H7 (cell line): ENCODE measurements around the gene JAG1. TPM values are rescaled to one million over a fixed set of nuclear protein-coding genes. Genes with fewer than 3 reads are reported as not detected.
A peak's percentile ranks its signal among the peaks of the same experiment; 100 is the strongest.

Experiments
- DNase-seq: peaks from one replicate; pipeline ENCODE4 v3.0.0; 2012
- H3K27me3 ChIP-seq: 2 replicates; pipeline ENCODE4 v1.6.0; 2011; ENCODE audit warnings: mild to moderate bottlenecking, low read length; ENCODE audit not compliant: control insufficient read depth, insufficient read depth
- H3K36me3 ChIP-seq: replicated peaks from 2 replicates; pipeline ENCODE4 v1.5.1; 2011; ENCODE audit warnings: low read length; ENCODE audit not compliant: control insufficient read depth, insufficient read depth
- H3K4me3 ChIP-seq: 2 replicates; pipeline ENCODE4 v1.5.1; 2011; ENCODE audit warnings: low read depth, mild to moderate bottlenecking, control low read depth, low read length, moderate library complexity; ENCODE audit not compliant: insufficient read depth
- total RNA-seq: library from RNA; depleted of rRNA; stranded (reverse); fragments of >200 nt; shearing (Covaris generic); gene quantifications from 2 replicates; pipeline ENCODE4 v1.2.3, GENCODE V29; 2014

JAG1 gene
- total RNA-seq, 1 experiment from 2014 or later: 21.9 TPM

DNA sequence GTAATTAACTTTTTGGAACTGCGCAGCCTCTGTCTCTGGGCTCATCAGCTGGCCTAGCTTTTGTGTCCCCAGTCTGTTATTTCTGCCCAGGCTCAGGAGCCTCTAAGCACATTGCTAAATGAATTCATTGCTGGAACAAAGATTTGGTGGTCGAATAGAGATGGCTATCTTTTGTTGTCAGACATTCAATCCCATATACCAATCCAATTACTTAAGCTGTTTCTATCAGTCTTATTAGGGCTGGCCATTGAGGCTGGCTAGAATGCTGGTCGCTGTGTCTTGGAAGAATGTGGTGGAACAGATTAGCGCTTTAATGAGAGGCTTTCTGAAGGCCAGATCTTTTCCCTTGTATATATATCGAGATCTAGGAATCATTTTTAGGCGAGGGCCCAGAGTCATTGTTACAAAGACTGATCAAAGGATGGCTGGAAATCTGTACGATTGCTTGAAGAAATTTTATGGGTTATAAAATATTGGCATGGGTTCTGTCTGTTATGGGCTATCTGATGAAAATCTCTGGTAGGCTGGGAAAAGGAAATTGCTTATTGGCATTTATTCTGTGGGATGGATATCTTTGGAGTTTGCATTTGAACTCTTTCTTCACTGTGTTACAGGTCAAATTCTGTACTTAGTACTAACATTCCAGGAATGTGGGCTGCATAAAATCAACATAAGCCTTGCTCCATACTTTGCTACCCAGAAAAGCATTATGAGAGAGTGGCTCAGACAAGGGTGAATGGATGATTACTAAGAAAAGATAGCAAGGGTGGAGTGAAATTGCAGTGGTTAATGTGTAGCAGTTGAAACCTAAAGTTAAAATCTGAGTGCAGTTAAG is 34.8 kb upstream of the JAG1 start:
- no peak overlapping the region for H3K4me3 ChIP-seq
- no peaks in the 10 kb centered on the region for H3K27me3 ChIP-seq
- no peak for DNase-seq
- H3K36me3 ChIP-seq: no peaks in the 10 kb centered on the region

- Histone ChIP-seq H3K27me3 (no peaks in the 10 kb centered on the region), H3K36me3 (no peaks in the 10 kb centered on the region), H3K4me3 (no peak overlapping the region)
- DNase-seq: no peak
Observed at GRCh38 chr20:10707791-10708190, 34.0 kb upstream of the JAG1 start.

DNA sequence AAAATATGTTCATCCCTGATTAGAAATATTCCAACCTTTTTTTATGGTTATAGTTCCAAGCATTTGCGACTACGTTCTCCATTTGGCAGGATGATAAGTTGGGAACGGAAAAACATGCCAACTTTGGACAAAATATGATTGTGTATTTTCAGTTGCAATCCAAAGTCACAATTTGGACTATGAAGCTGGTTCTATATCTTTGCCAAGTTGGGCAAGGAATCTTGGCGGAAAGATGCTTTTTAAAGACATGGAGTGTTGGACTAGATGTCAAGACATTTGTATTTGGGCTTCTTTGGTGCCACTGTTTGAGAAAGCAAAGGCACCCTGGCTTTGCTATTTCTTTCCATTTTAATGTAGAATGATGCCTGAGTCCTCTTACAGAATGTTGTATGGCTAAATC is 33.3 kb upstream of the JAG1 start:
- H3K27me3 ChIP-seq: no peaks in the 10 kb centered on the region
- no peaks in the 10 kb centered on the region for H3K36me3 ChIP-seq
- no peak for DNase-seq
- H3K4me3 ChIP-seq: no peak overlapping the region

- Histone ChIP-seq H3K4me3 (no peak overlapping the region), H3K36me3 (no peaks in the 10 kb centered on the region), H3K27me3 (no peaks in the 10 kb centered on the region)
- no peak for DNase-seq
Observed at GRCh38 chr20:10706460-10706811, 32.6 kb upstream of the JAG1 start.

GRCh38 chr20:10705801-10706459 is 32.1 kb upstream of the JAG1 start:
- no peak for DNase-seq
- Histone ChIP-seq H3K4me3 (no peak overlapping the region), H3K27me3 (no peaks in the 10 kb centered on the region), H3K36me3 (no peaks in the 10 kb centered on the region)

- no peaks in the 10 kb centered on the region for H3K36me3 ChIP-seq
- no peak for DNase-seq
- H3K27me3 ChIP-seq: no peaks in the 10 kb centered on the region
- no peak overlapping the region for H3K4me3 ChIP-seq
Observed at GRCh38 chr20:10701607-10702006, 27.8 kb upstream of the JAG1 start.

- no peak for DNase-seq
- Histone ChIP-seq H3K4me3 (no peak overlapping the region), H3K27me3 (no peaks in the 10 kb centered on the region), H3K36me3 (no peaks in the 10 kb centered on the region)
Observed at GRCh38 chr20:10699941-10700340, 26.1 kb upstream of the JAG1 start.

DNA sequence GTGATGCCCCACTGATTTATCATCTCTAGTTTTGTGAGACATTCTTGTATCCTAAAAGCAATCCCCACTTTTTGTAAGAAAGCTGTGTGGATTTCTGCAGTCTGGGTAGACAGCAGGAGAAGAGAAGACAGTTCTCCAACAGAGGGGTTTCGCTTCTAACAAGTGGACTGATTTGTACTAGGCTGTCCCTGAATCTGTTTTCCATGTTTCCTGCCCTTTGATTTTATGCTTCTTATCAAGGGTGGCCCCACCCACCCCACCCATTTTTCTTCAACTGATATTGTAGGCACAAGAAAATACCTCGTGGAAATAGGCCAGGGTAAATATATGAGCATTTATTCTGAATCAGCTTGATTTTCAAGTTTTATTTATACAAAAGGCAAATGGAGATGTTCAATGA is 25.7 kb upstream of the JAG1 start:
- no peaks in the 10 kb centered on the region for H3K27me3 ChIP-seq
- no peaks in the 10 kb centered on the region for H3K36me3 ChIP-seq
- H3K4me3 ChIP-seq: no peak overlapping the region
- DNase-seq: no peak

DNA sequence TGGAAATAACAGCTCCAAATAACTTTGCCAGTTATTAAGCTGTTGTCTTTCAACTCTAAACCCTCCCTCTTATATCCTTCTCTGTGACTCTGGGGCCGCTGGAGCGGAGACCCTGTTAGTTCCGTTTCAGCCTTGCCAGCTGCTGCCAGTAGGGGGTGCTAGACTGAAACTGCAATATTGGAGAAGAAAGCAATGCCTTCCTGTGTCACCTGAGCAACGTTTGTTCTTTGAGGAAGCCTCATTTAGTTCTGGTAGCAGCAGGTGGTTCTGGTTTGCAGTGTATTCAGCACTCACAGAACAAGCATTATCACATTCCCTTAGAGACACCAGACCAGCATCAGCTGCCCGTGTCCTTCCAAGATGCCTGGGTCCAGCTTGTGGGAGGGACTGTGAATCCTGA is 22.9 kb upstream of the JAG1 start:
- Histone ChIP-seq H3K36me3 (no peaks in the 10 kb centered on the region), H3K4me3 (no peak overlapping the region), H3K27me3 (no peaks in the 10 kb centered on the region)
- peak; percentile 55 for DNase-seq

- no peaks in the 10 kb centered on the region for H3K36me3 ChIP-seq
- H3K4me3 ChIP-seq: no peak overlapping the region
- H3K27me3 ChIP-seq: no peaks in the 10 kb centered on the region
- DNase-seq: no peak
Observed at GRCh38 chr20:10689385-10689784, 15.6 kb upstream of the JAG1 start.

DNA sequence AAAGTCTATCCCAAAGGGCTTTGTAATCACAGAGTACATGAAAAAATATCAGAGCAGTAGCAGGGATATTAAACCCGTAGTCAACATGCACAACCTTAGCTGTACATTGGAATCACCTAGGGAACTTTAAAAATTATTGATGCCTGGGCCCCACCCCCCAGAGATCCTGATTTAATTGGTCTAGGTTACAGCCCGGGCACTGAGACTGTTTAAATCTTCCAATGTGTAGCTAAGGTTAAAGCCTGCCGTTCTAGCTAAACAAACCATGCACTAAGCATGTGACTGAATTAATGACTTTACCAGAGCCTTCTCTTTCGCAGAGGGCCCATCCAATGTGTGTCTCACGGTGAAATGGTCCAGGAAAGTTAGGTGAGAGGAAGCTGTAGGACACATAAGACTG is 14.1 kb upstream of the JAG1 start:
- no peaks in the 10 kb centered on the region for H3K27me3 ChIP-seq
- no peaks in the 10 kb centered on the region for H3K36me3 ChIP-seq
- H3K4me3 ChIP-seq: no peak overlapping the region
- DNase-seq: no peak

GRCh38 chr20:10686356-10687133 is 12.7 kb upstream of the JAG1 start:
- no peaks in the 10 kb centered on the region for H3K36me3 ChIP-seq
- H3K27me3 ChIP-seq: no peaks in the 10 kb centered on the region
- DNase-seq: no peak
- H3K4me3 ChIP-seq: no peak overlapping the region

GRCh38 chr20:10683537-10683936 is 9.7 kb upstream of the JAG1 start:
- DNase-seq: no peak
- Histone ChIP-seq H3K36me3 (no peaks in the 10 kb centered on the region), H3K4me3 (no peak overlapping the region), H3K27me3 (no peaks in the 10 kb centered on the region)

DNA sequence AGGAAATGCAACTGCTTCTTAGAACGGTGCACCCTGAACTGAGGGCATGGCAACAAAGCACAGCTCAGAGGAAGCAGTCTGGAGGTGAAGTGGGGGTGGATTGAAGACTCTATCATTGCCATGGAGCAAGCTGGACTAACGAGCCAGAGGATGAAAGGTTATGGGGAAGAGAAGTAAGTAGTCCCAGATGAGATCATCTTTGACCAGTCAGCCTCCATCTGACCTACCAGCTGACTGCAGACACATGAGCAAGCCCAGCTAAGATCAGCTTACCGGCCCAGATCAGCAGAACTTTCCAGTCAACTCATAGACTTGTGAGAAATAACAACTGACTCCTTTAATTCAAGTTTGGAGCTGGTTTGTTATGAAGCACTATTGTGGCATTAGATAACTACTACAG is 9.1 kb upstream of the JAG1 start:
- Histone ChIP-seq H3K27me3 (no peaks in the 10 kb centered on the region), H3K4me3 (no peak overlapping the region), H3K36me3 (no peaks in the 10 kb centered on the region)
- no peak for DNase-seq

DNA sequence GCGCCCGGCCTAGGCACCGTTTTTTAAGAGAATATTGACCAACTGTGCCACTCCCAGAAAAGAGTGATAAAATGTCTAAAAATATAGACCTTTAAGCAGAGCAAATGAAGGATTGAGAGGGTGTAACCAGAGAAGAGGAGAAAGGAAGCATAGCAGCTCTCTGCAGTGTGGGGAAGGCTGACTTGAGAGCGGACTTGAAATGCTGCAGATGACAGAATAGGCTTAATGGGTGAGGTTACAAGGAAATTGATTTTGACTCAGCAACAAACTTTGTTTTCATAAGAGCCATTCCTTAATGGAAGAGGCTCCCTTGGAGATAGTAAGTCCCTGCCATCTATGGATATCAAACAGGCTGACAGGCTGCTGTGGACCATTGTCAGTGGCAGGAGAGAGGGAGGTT is 7.7 kb upstream of the JAG1 start:
- Histone ChIP-seq H3K27me3 (no peaks in the 10 kb centered on the region), H3K4me3 (no peak overlapping the region), H3K36me3 (no peaks in the 10 kb centered on the region)
- DNase-seq: no peak
